Measurements from ENCODE around the gene TMEM271.

DNA sequence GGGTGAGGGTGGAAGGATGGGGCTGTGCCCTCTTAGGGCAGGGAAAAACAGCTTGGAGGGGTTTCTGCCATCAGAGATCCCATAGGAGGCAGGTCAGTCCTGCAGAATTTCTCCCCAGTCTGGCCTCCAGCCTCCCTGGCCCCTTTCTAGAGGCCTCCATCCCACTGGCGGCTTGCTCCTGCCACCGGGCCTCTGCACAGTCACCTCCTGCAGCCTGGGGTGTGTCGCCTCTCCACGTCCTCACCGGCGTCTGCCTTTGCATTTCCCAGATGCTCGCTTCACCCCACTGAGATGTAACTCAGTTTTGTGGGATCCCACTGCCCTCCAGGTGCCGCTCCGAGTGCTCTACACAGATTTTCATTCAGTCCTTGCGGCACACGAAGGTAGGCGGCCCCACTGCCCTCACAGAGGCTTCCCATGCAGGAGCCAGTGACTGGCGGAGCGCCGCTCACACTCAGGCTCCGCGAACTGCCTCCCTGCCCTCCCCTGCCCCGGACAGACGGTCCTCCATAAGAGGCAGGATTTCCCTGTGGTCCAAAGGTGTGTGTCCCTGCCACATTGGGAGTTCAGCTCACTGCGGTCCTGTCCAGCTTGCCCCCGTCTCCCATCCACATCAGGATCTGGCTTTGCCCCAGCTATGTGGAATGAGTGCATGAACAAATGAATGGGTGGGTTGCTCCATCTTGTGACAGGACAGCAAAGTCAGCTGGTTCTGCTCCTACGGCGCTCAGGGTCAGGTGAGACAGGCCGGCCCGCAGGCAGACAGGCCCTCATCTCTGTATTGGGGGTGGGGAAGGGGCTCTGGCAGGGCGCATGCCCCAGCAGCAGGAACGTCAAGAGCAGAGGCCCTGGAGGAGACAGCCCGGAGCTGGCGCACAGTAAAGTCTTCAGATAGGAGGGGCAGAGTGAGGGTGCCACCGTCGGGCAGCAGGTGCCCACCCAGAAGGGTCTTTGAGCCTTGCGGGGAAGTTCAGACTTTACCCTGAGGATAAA is 2.7 kb upstream of the TMEM271 start:
- TF ChIP-seq, protein P1, sequence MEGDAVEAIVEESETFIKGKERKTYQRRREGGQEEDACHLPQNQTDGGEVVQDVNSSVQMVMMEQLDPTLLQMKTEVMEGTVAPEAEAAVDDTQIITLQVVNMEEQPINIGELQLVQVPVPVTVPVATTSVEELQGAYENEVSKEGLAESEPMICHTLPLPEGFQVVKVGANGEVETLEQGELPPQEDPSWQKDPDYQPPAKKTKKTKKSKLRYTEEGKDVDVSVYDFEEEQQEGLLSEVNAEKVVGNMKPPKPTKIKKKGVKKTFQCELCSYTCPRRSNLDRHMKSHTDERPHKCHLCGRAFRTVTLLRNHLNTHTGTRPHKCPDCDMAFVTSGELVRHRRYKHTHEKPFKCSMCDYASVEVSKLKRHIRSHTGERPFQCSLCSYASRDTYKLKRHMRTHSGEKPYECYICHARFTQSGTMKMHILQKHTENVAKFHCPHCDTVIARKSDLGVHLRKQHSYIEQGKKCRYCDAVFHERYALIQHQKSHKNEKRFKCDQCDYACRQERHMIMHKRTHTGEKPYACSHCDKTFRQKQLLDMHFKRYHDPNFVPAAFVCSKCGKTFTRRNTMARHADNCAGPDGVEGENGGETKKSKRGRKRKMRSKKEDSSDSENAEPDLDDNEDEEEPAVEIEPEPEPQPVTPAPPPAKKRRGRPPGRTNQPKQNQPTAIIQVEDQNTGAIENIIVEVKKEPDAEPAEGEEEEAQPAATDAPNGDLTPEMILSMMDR (IDR thresholded peaks at IDR 0.05; ENCODE audit: poor library complexity, severe bottlenecking), result no peak
- TF ChIP-seq RAD21 (conservative IDR thresholded peaks at IDR 0.05) (no peak), POLR2AphosphoS5 (IDR thresholded peaks at IDR 0.05) (no peak)

Data from neural cell (in vitro differentiated cells).